Activated naive CD4-positive, alpha-beta T cell treated with anti-CD3 and anti-CD28 coated beads, Interleukin-2, amount 50 U/mL, for 24 hours (primary cell): ENCODE results near the gene TAS2R30.

Experiments used
- H3K27ac Mint-ChIP-seq: one replicate; pipeline ENCODE4 v1.8.0; 2021; ENCODE audit warnings: mild to moderate bottlenecking, mixed read lengths
- H3K27me3 Mint-ChIP-seq: one replicate; pipeline ENCODE4 v1.8.0; 2021; ENCODE audit warnings: mixed read lengths
- H3K36me3 Mint-ChIP-seq: one replicate; pipeline ENCODE4 v1.8.0; 2021; ENCODE audit warnings: mixed read lengths
- H3K4me1 Mint-ChIP-seq: one replicate; pipeline ENCODE4 v1.8.0; 2021; ENCODE audit warnings: mixed read lengths
- H3K4me3 Mint-ChIP-seq: one replicate; pipeline ENCODE4 v1.8.0; 2021; ENCODE audit warnings: mild to moderate bottlenecking, mixed read lengths
- H3K9me3 Mint-ChIP-seq: one replicate; pipeline ENCODE4 v1.8.0; 2021; ENCODE audit warnings: mixed read lengths

TAS2R30 gene, protein sequence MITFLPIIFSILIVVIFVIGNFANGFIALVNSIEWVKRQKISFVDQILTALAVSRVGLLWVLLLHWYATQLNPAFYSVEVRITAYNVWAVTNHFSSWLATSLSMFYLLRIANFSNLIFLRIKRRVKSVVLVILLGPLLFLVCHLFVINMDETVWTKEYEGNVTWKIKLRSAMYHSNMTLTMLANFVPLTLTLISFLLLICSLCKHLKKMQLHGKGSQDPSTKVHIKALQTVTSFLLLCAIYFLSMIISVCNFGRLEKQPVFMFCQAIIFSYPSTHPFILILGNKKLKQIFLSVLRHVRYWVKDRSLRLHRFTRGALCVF

GRCh38 chr12:11134305-11134704 lies at the start of gene TAS2R30:
Gene TAS2R30, minus strand, starts transcription at chr12:11134644. Its CDS starts 400 bp downstream, at chr12:11134244.
- Mint-ChIP-seq H3K27me3 (no peaks in the 10 kb centered on the region), H3K4me3 (peak within 1 kb of the TSS; percentile 11), H3K4me1 (peaks cover 51% of the 10 kb centered on the region), H3K9me3 (no peaks in the 10 kb centered on the region), H3K27ac (peak within 1 kb of the TSS; percentile 10), H3K36me3 (peaks cover 12% of the 10 kb centered on the region)

DNA sequence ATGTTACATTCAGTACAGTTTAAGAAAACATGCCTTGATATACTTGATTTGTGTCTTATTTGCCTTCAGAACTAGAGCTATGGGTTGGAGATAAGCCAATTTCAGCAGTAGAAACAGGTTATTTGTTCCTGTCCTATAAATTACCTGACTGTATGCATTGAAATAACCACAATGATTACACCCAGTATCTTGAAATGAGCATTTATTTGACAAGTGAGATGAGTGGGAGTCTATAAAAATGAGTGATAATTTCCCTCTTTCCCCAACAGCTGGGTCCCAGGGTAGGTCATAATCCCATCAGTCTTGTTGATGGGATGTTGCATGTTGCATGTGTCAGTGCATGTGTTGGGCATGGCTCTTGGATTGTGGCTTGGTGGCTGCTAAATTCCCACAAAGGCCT lies 48.6 kb upstream of the TAS2R30 start:
- no peak overlapping the region for H3K27ac Mint-ChIP-seq
- no peaks in the 10 kb centered on the region for H3K36me3 Mint-ChIP-seq
- no peaks in the 10 kb centered on the region for H3K9me3 Mint-ChIP-seq
- H3K4me3 Mint-ChIP-seq = no peak overlapping the region
- H3K27me3 Mint-ChIP-seq = no peaks in the 10 kb centered on the region
- no peaks in the 10 kb centered on the region for H3K4me1 Mint-ChIP-seq

DNA sequence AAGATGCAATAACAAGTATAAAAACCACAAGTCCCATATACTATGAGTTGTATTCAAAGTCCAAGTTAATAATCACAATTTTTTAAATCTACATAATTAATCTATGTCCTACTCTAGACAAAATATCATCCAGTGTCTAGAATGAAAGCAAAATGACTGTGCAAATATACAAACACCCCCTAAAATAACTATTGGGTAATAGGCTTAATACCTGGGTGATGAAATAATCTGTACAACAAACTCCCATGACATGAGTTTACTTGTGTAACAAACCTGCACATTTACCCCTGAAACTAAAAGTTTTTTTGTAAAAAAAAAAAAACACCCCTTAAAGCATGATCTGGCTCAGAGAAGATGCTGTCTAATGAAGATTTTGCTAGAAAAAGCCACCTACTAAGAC lies 48.1 kb upstream of the TAS2R30 start:
- no peaks in the 10 kb centered on the region for H3K9me3 Mint-ChIP-seq
- H3K27ac Mint-ChIP-seq = no peak overlapping the region
- H3K4me3 Mint-ChIP-seq = no peak overlapping the region
- no peaks in the 10 kb centered on the region for H3K36me3 Mint-ChIP-seq
- no peaks in the 10 kb centered on the region for H3K27me3 Mint-ChIP-seq
- no peaks in the 10 kb centered on the region for H3K4me1 Mint-ChIP-seq

DNA sequence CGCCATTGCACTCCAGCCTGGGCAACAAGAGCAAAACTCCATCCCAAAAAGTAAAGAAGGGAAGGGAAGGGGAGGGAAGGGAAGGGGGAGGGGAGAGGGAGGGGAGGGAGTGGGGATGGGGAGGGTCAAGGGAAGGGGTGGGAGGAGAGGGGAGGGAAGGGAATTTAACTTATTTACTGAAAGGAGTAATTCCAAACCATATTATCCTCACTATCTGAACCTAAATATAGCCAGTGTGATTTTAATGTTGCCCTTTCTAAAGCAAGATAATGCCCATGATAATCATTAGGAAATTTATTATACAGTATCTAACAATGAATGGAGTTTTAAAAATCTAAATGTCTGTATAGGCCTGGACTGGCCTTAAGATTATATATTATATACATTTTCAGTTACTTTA lies 43.8 kb upstream of the TAS2R30 start:
- Mint-ChIP-seq H3K36me3 (peaks cover 9% of the 10 kb centered on the region), H3K4me1 (peaks cover 23% of the 10 kb centered on the region), H3K4me3 (no peak overlapping the region), H3K27me3 (no peaks in the 10 kb centered on the region), H3K27ac (no peak overlapping the region), H3K9me3 (no peaks in the 10 kb centered on the region)

GRCh38 chr12:11174022-11174421 lies 39.6 kb upstream of the TAS2R30 start:
- peaks cover 24% of the 10 kb centered on the region for H3K36me3 Mint-ChIP-seq
- peaks cover 59% of the 10 kb centered on the region for H3K4me1 Mint-ChIP-seq
- no peak overlapping the region for H3K4me3 Mint-ChIP-seq
- H3K27ac Mint-ChIP-seq = no peak overlapping the region
- H3K27me3 Mint-ChIP-seq = no peaks in the 10 kb centered on the region
- no peaks in the 10 kb centered on the region for H3K9me3 Mint-ChIP-seq

DNA sequence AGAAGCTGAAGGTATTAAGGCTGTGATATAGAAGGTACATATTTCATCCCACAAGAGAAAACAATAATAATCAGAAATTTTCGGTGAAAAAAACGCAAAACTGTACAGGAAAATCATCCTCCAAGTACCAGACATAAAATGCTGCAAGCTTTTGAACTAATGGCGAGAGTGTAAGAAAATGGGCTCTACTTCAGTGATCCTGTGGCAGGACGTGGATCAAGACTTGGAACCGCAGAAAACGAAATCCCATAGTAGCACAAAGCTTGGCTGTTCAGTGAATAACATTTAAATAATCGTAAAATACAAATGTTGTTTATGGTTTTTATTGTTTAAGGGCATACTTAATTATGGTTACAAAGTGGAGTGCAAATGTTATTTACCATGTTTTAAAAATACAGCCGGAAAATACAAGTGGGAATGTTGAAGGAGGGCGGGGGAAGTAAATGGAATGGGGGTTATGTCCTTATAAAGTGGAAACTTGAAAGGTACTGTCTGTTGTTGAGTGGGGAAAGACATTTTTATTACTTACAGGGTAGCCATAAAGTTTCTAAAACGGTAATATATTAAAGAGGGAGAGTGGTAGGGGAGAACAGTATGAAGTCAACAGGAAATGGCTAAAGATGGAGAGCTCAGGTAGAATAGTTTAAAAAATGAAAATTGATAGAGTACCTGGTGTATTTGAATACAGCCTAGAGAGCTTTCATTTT lies 37.7 kb upstream of the TAS2R30 start:
- H3K4me1 Mint-ChIP-seq = peaks cover 78% of the 10 kb centered on the region
- peak overlapping the region; percentile 98 for H3K4me3 Mint-ChIP-seq
- peak overlapping the region; percentile 100 for H3K27ac Mint-ChIP-seq
- peaks cover 31% of the 10 kb centered on the region for H3K36me3 Mint-ChIP-seq
- no peaks in the 10 kb centered on the region for H3K9me3 Mint-ChIP-seq
- no peaks in the 10 kb centered on the region for H3K27me3 Mint-ChIP-seq

DNA sequence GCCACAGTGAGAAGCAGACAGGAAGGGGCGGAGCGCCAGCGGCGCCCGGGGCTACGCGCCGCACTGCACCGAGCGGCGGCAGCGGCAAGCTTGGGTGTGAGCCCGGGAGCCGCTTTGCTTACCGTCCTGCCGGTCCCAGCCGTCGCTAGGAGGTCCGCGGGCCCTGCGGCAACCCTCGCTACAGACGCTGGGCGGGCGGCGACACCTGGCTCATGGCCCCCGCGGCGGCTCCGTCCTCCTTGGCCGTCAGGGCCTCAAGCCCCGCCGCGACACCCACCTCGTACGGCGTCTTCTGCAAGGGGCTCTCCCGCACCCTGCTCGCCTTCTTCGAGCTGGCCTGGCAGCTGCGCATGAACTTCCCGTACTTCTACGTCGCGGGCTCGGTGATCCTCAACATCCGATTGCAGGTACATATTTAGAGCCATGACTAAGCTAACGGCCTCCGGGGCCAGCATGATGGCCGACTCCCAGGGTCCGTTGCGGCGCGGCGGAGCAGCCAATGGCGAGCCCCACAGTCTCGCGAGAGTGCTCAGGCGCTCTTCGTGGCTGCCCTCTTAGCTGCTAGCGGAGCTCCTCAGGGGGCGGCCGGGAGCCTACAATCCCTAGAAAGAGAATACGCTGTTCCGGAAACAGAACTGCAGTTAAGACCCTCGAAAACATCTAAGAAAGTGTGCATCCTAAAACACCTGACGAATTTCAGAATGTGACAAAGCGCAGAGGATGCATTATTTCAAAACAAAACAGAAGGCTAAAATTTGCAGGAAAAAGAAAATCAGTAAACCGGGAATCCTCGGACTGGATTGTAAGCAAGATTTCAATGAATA lies 36.9 kb upstream of the TAS2R30 start, which contains the start of gene SMIM10L1:
TSS of gene SMIM10L1 (plus strand) at position 50 of the 824 bp plus-strand sequence. CDS start at position 213, 163 bp downstream.
- peaks cover 31% of the 10 kb centered on the region for H3K36me3 Mint-ChIP-seq
- H3K4me1 Mint-ChIP-seq = peaks cover 84% of the 10 kb centered on the region
- H3K27me3 Mint-ChIP-seq = no peaks in the 10 kb centered on the region
- no peaks in the 10 kb centered on the region for H3K9me3 Mint-ChIP-seq
- peak within 1 kb of the TSS; percentile 100 for H3K27ac Mint-ChIP-seq
- peak within 1 kb of the TSS; percentile 98 for H3K4me3 Mint-ChIP-seq

DNA sequence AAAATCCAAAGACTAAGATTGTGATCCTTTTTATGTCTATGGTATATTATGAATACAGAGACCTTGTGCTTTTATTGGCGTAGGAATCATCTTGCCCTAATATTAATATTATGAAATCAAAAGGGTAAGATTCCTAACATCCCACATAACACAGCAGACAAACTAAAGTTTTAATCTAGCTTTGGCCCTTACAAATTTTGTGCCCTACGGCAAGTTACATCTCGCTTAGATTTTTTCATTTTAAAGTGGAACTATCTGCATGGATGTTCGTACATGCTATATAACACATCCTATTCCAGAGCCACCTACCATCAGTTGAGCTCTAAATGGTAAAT lies 36.3 kb upstream of the TAS2R30 start:
- H3K27ac Mint-ChIP-seq = peak overlapping the region; percentile 96
- peak overlapping the region; percentile 98 for H3K4me3 Mint-ChIP-seq
- no peaks in the 10 kb centered on the region for H3K27me3 Mint-ChIP-seq
- peaks cover 29% of the 10 kb centered on the region for H3K36me3 Mint-ChIP-seq
- no peaks in the 10 kb centered on the region for H3K9me3 Mint-ChIP-seq
- peaks cover 84% of the 10 kb centered on the region for H3K4me1 Mint-ChIP-seq

- Mint-ChIP-seq H3K36me3 (peaks cover 35% of the 10 kb centered on the region), H3K27ac (no peak overlapping the region), H3K4me3 (no peak overlapping the region), H3K4me1 (peaks cover 88% of the 10 kb centered on the region), H3K27me3 (no peaks in the 10 kb centered on the region), H3K9me3 (no peaks in the 10 kb centered on the region)
These were observed 31.9 kb upstream of the TAS2R30 start for GRCh38 chr12:11166300-11166699.

- no peak overlapping the region for H3K27ac Mint-ChIP-seq
- no peaks in the 10 kb centered on the region for H3K27me3 Mint-ChIP-seq
- no peaks in the 10 kb centered on the region for H3K9me3 Mint-ChIP-seq
- peaks cover 38% of the 10 kb centered on the region for H3K36me3 Mint-ChIP-seq
- no peak overlapping the region for H3K4me3 Mint-ChIP-seq
- peaks cover 92% of the 10 kb centered on the region for H3K4me1 Mint-ChIP-seq
These were observed 29.9 kb upstream of the TAS2R30 start for GRCh38 chr12:11164384-11164783.

DNA sequence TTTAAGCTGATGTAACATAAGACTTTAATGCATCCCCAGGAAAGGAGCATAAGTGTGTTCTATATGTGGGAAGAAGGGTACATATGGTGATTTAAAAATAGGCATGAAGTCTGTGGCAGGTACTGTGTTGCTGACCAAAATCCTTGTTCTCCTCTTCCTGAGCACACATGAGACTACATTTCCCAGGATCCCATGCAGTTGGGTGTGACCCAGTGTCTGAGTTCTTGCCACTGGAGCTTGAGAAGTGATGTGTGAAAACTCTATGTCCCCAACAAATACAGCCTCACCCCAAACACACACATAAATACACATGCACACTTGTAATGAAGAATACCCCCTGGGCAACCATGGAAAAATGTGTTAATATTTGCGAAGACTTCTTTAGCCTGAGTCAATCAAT lies 28.1 kb upstream of the TAS2R30 start:
- H3K36me3 Mint-ChIP-seq = peaks cover 36% of the 10 kb centered on the region
- H3K4me3 Mint-ChIP-seq = peak overlapping the region; percentile 40
- no peaks in the 10 kb centered on the region for H3K9me3 Mint-ChIP-seq
- no peaks in the 10 kb centered on the region for H3K27me3 Mint-ChIP-seq
- peaks cover 82% of the 10 kb centered on the region for H3K4me1 Mint-ChIP-seq
- no peak overlapping the region for H3K27ac Mint-ChIP-seq

GRCh38 chr12:11158885-11159444 lies 24.5 kb upstream of the TAS2R30 start:
- Mint-ChIP-seq H3K27me3 (no peaks in the 10 kb centered on the region), H3K4me3 (no peak overlapping the region), H3K36me3 (peaks cover 39% of the 10 kb centered on the region), H3K9me3 (peaks cover 8% of the 10 kb centered on the region), H3K4me1 (peaks cover 60% of the 10 kb centered on the region), H3K27ac (no peak overlapping the region)

DNA sequence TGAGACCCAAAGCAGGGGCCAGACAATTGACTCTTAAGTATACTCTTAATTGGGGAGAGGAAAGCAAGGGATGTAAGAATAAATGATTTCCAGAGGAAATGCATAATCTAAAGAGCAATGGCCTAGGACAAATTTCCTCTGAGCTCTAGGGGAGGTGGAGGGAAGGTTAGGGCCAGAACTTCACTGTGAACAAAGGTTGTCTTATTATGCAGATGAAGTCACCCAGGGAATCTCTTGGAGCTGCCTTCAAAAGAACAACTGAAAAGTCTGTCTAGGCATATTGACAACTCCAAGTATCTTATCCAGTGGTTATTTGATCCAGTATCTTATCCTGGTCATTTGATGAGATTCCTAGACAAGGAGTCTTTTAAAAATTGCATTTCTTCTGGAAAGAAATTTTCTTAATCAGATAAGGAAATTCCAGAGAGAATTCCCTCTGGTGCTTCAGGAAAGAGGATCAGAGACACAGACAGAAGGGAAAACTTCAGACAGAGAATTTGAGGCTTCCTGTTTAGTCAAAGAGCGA lies 20.0 kb upstream of the TAS2R30 start:
- Mint-ChIP-seq H3K27ac (no peak overlapping the region), H3K9me3 (peaks cover 8% of the 10 kb centered on the region), H3K36me3 (peaks cover 36% of the 10 kb centered on the region), H3K4me1 (peaks cover 40% of the 10 kb centered on the region), H3K4me3 (no peak overlapping the region), H3K27me3 (no peaks in the 10 kb centered on the region)

GRCh38 chr12:11152725-11153124 lies 18.3 kb upstream of the TAS2R30 start:
- Mint-ChIP-seq H3K9me3 (peaks cover 8% of the 10 kb centered on the region), H3K4me3 (no peak overlapping the region), H3K27ac (no peak overlapping the region), H3K4me1 (peaks cover 33% of the 10 kb centered on the region), H3K27me3 (no peaks in the 10 kb centered on the region), H3K36me3 (peaks cover 34% of the 10 kb centered on the region)

GRCh38 chr12:11150832-11151231 lies 16.4 kb upstream of the TAS2R30 start:
- Mint-ChIP-seq H3K27ac (no peak overlapping the region), H3K9me3 (peaks cover under 1% of the 10 kb centered on the region), H3K4me1 (peaks cover 33% of the 10 kb centered on the region), H3K4me3 (no peak overlapping the region), H3K27me3 (no peaks in the 10 kb centered on the region), H3K36me3 (peaks cover 27% of the 10 kb centered on the region)
